ENCODE data around the gene SHROOM3.
"Not testable (repeated sequence)": the region's sequence is repeated elsewhere in the genome, so short reads cannot be mapped to it uniquely, and the experiment has no call there.

The SHROOM3 gene

DNA sequence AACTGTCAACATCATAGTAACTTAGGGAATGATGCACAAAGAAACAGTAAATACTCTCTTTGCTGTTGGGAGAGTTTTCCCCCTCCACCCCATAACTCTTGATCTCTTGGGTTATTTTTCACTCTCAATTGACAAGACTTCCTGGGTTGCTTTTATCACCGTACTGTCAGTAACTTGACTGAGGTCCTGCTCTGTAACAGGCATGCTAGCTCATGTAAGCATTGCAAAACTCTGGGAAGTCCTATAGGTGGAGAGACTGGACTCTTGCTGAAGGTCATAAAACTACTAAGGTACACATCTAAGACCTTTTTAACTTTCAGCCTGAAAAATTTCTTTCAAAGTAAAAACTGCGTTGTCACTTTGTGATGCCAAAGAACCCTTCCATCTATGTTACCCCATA is 10.9 kb downstream of the SHROOM3 start:
- no peak for DNase-seq (ENCODE audit: low read depth in 3 of 3)

DNA sequence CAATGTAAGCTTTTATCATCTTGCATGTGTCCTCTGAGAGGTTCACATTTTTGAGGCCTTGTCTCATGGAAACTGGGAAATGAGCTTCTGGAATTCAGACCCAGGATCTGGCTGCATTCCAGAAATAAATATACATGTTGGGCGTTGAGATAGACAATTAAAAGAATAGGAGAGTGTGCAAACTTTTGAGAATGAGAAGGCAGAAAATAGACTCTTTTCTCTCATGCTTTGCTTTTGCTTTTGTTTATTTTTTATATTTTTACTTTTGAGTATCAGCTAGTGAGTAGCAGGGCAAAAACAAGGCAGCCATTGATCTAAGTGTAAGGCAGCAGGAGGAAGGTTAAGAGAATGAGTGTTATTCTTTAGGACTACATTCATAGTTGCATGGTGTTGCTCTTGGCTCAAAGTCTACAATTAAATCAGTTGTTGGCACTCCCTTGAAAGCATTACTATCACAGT is 12.4 kb downstream of the SHROOM3 start:
- no peak for DNase-seq (ENCODE audit: low read depth in 3 of 3)

DNA sequence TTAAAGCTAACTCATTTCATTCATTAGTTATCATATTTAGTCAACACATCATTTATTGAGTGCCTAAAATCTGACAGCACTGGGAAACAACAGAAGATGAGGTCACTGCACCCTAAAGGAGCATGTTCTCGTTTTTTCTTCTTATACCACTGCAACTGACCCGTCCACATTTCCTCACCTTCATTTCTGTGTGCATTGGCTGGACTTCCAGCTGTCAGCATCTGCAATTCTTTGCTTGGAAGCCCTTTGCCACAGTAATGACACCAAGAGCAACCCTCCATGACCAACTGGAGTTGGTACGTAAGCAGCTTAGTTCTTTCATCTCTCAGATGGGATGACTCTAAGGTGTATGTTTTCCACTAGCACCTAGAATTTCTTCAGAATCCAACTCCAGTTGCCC is 13.2 kb downstream of the SHROOM3 start:
- no peak for DNase-seq (ENCODE audit: low read depth in 3 of 3)

DNA sequence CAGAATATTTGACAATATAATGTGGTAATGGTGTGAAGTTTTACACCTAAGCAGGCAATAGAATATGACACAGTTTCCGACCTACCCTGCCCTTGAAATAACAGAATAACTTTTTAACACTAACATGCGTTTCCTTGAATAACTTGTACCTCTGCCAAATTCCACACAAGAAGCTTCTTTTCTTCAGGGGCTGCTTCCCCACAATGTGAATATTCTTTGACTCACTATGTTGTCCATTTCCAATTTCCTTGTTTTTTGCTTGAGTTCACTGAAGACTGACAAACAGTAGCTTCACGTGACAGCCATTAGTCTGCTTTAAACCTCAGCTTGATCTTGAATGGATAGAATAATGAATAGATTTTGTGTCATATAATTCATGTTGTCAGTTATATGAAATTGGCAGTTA is 14.3 kb downstream of the SHROOM3 start:
- no peak for DNase-seq (ENCODE audit: low read depth in 3 of 3)

DNA sequence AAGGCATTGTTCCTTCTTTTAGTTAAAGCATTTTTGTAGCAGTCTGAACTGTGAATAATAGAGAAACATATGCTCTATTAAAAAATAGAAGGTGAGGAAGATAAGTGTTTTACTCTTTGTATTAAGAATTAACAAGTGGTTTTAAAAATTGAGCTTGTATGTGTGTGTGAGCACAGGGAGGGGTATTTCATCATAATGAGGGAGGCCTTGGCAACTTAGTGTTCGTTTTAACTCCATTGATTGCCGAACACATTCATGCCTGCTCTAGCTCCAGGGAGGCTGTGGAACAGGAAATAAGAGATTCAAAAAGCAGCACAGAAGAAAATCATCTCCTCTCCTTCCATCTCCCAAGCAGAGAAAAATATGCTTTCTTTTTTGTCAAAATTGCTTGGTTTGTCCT is 14.8 kb downstream of the SHROOM3 start:
- DNase-seq (ENCODE audit: low read depth in 3 of 3): no peak

DNA sequence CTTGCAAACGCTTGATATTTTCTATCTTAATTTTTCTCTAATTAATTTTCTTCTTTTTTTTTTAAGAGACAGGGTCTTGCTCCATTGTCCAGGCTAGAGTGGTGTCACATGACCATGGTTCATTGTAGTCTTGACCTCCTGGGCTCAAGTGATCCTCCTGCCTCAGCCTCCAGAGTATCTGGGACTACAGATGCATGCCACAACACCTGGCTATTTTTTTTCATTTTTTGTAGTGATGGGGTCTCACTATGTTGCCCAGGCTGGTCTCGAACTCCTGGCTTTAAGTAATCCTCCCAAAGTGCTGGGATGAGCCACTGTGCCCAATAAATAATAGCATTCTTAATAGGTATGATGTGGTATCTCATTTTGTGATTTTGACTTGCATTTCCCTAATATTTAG is 18.2 kb downstream of the SHROOM3 start:
- no peak for DNase-seq (ENCODE audit: low read depth in 3 of 3)

DNA sequence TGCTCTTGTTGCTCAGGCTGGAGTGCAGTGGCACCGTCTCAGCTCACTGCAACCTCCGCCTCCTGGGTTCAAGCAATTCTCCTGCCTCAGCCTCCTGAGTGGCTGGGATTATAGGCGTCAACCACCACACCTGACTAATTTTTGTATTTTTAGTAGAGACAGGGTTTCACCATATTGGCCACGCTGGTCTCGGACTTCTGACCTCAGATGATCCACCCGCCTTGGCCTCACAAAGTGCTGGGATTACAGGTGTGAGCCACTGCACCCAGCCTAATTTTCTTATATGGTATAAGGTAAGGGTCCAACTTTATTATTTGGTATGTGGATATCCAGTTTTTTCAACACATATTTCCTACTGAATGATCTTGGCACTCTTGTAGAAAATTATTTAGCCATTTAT is 19.0 kb downstream of the SHROOM3 start:
- not testable (repeated sequence) for DNase-seq (ENCODE audit: low read depth in 3 of 3)

DNA sequence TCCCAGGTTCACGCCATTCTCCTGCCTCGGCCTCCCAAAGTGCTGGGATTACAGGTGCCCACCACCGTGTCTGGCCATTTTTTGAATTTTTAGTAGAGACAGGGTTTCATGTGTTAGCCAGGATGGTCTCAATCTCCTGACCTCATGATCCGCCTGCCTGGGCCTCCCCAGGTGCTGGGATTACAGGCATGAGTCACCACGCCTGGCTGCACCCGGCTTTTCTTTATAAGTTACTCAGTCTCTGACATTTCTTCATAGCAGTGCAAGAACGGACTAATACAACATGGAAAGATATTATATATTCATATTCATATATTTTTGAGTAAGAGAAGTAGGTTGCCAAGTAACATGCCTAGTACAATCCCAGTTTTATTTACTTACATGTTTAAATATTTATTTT is 22.9 kb downstream of the SHROOM3 start:
- DNase-seq (ENCODE audit: low read depth in 3 of 3): no peak

DNA sequence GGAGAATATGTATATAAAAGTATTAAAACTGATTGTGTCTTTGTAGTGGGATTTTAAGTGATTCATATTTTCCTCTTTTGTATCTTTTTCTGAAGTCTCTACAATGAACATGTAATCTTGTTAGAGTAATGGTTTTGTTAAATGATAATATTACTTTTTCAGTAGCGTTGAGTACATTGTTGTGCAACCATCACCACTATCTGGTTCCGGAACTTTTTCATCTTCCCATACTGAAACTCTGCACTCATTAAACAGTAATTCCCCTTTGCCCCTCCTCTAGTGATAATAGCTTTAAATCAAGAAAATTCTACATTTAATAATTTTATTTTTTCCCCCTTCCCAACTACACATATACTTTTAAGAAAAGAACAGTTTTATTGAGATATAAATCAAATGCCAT is 23.3 kb downstream of the SHROOM3 start:
- DNase-seq (ENCODE audit: low read depth in 3 of 3): no peak

DNA sequence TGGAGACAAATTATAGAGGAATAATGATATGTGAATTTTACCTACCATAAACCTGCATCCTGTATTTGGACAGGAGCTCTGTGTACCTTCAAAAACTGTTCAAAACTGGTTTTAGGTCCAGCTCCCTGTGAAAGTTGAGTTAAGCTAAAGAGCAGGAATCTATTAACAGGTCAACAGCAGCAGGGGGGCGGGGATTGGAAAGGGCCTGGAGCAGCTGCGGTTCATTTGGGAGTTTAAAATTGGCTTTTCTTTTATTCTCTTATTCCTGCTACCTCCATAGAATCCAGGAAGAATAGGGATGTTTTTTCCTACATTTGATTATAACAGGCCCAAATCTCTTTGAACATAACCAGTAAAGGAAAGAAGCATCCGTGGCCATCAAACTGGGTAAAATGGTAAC is 23.8 kb downstream of the SHROOM3 start:
- no peak for DNase-seq (ENCODE audit: low read depth in 3 of 3)

DNA sequence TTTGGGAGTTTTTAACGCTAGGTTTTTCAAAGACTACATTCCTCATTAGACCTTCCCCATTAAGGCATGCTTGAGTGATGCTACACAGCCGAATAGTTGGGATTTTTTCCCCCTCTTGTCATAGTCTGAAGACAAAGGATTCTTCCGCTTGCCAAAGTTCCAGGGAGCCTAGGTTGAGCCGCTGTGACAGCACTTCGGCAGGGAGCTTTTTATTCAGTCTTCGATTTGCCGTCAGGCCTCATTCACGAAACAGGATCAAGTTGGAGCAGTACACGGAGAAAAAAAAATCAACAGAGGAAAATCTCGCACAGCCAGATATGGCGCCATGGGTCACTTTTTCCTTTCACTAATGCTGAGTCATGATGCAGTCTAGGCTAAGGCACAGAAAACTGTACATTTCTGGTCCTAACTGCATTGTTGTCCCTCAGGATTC is 24.3 kb downstream of the SHROOM3 start:
- no peak for DNase-seq (ENCODE audit: low read depth in 3 of 3)

DNA sequence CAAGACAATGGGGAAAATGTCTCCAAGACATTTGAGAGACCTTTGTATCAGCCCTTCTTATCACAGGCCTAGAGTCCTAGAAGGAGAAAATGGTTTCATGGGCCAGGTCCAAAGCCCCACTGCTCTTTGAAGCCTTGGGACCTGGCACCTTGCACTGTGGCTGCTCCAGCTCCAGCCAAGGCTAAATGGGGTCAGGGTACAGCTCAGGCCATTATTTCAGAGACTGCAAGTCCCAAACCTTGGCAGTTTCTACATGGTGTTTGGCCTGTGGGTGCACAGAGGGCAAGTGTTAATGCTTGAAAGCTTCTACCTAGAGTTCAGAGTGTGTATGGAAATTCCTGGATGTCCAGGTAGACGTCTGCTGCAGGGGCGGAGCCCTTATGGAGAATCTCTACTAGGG is 28.5 kb downstream of the SHROOM3 start:
- DNase-seq (ENCODE audit: low read depth in 3 of 3): no peak

DNA sequence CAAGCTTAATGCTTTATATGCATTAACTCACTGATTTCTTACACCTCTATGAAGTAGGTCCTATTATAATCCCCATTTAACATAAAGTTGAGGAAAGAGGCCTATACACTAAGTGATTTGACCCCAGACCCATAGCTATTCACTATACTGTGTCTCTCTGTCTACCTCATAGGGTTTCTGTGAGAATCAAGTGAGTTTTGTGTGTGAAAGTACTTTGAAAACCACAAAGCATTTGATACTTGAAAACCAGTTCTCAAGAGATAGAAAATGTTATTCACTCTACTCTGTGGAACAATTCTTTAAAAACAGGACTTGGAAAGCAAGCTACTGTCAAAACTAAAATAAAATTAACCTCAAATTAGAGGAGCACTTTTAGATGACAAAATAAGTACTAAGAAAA is 35.0 kb downstream of the SHROOM3 start:
- DNase-seq (ENCODE audit: low read depth in 3 of 3): no peak

DNA sequence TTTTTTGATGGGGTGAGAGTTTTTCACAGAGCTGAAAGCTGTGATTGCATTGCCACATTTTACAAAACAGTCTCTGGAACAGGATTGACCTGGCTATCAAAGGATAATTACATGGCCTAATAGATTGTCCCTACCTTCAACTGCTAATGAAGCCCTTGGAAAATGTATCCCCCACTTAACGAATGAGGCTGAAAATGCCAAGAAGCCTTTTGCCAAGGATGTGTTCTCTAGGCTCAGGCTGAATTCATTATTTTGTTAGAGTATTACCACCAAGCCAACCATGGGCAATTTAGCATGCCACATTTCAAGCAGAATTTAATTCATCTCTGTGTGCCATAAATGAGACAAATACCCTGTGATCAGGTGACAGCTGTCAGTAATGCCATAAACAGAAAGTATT is 35.5 kb downstream of the SHROOM3 start:
- DNase-seq (ENCODE audit: low read depth in 3 of 3): no peak

DNA sequence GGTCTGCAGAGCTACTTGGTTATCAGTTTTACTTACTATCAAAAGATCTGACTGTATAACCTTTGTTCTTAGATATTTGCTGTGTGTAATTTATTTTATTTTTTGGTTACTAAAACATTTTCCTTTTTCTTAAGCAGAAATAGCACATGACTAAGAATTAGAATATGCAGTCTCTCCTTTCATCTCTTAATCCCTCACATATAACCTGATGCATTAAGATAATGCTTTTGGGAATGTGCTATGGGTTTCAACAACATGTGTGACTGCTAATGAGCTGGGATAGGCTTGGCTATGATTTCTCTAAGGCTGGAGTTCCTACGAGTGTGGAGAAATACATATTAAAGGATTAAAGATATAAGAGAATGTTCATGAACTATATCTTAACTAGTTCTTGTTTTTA is 41.5 kb downstream of the SHROOM3 start:
- DNase-seq (ENCODE audit: low read depth in 3 of 3): no peak

DNA sequence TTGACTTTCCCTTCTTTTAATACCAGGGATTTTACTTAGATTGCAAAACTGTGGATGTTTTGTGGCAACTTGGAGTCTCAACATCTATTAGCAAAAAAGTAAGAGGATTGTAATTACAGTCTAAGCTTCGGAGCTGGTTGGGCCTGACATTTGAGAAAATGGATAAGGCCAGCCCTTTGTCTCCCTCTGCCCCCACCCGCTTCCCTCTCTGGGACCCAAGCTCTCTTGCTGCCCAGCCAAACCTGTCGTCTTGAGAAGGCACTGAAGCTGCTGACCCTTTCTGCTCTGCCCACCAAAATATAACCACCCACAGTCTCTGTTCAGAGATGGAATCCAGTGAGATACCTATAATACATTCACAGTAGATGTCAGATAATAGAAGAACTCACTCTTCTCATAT is 49.6 kb downstream of the SHROOM3 start:
- no peak for DNase-seq (ENCODE audit: low read depth in 3 of 3)

DNA sequence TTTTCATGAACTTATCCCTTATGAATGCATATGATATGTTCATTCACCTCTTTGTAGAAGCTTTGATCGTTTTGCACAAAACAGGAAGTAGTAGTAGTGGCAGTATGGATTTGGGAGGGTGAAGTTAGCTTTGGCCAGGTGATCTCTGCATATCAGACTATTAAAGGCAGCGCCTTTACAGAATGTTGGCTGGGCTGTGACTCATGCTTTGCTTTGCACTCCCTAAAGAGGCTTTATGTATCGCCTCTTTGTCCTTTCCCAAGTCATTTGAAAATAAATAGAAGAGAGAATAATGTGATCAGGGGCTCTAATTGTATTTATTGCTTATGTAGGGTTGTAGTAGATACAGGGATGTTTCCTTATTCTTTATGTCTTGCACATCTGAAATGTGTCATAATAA is 50.4 kb downstream of the SHROOM3 start:
- DNase-seq (ENCODE audit: low read depth in 3 of 3): no peak

DNA sequence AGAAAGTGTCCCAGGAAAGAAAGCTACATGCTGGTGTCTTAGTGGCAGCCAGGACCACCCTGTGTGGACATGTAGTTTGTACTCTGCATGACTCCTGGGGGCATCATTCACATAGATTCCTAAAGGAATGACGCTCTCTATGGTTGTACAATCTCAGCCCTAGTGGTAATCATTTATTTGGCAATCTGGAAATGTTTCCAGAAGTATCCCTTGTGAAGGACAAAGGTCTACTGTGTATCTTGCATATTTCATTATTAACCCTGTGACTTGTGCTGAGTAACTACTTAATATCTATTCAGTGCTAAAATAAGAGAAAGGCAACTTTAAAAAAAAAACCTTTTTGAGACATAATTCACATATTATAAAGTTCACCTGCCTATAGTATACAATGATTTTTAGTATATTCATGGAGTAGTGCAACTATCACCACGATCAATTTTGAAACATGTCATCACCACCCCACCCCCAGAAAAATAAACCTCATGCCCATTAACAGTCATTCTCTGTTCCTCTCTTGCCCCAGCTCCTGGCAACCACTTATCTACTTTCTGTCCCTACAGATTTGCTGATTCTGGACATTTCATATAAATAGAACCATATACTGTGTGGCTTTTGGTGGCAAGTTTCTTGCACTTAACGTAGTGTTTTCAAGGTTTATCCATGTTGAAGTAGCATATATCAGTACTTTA is 51.7 kb downstream of the SHROOM3 start:
- no peak for DNase-seq (ENCODE audit: low read depth in 3 of 3)

DNA sequence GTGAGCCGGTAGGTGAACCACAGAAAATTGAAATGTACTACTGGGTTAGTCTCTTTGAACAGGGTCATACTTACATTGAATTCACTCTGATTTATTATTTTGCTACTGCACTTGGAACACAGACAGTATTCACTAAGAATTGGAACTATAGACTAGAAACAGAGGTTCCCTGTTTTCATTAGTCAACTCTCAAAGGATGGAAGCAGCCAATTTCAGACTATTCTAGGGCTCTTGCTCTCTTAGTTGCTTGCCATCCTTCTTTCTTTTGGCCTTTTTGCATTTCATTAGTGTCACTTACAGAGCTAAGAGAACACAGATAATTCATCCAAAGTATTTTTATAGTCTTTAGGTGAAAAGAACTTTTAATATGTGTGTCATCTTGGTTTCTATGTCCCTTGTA is 52.6 kb downstream of the SHROOM3 start:
- DNase-seq (ENCODE audit: low read depth in 3 of 3): no peak

DNA sequence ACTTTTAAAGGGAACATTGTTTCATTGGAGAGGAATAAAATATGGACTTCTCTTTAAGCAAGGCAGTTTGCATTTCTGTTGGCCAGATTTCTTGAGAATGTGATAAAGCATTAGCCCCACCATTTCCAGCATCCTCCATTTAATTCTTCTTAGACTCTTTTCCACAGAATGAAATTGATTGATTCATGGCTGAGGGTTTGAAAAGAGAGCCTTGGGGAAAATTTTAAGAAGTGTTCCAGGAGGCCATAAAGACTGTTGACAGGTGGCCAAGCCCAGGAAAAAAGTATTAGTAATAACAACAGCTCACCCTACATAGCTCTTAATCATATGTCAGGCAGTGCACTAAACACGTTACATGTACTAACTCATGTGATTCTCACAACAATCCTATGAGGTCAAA is 53.4 kb downstream of the SHROOM3 start:
- DNase-seq (ENCODE audit: low read depth in 3 of 3): no peak

DNA sequence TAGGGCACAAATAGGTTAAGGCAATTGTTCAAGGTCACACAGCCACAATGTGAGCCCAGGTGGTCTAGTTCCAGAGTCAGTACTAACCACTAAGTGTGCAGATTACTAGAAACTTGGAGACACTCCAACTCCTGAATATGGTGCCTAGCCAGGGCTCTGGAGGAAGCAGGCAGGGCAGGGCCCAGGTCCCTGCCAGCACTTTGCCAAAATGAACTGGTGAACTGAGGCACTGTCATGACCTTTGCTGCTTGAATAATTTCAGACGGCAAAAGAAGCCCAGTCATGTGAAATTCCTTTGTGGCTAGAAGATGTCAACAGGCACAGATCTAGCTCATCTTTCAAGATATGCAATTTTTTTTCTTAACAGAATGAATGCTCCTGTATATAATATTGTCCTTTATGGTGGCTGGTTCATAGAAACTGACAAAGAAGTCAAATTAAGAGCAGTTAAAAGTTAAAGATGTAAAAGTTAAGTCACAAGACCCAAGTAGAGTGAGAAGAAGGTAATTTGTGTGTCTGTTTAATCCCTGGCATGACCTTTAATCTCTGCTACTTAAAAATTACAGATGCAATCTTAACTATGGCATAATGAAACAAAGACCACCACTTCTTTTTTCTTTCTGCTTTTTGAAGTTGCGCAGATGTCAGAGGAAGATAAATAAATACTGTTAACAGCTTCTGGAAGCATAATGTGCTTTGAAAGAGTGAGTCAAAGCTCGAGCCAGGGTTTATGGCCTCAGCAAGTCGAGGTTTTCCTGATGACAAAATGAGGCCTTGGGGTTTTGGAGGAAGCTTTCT is 54.1 kb downstream of the SHROOM3 start:
- no peak for DNase-seq (ENCODE audit: low read depth in 3 of 3)

DNA sequence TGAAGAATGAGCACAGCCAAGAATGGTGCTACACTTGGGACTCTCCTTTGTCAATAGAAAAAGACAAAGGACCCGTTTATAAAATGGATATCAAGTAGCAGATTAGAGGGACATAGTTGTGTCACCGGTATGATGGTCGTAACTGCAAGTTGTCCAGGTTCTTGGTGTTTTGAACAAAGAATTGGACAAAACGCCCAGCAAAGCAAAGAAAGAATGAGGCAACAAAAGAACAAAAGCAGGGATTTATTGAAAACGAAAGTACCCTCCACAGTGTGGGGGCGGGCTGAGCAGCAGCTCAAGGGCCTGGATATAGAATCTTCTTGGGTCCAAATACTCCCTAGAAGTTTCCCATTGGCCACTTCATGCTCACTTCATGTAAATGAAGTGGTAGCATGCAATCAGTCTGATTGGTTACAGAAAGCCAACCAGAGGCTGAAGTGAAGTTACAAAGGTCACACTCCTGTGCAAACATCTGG is 54.7 kb downstream of the SHROOM3 start:
- no peak for DNase-seq (ENCODE audit: low read depth in 3 of 3)

DNA sequence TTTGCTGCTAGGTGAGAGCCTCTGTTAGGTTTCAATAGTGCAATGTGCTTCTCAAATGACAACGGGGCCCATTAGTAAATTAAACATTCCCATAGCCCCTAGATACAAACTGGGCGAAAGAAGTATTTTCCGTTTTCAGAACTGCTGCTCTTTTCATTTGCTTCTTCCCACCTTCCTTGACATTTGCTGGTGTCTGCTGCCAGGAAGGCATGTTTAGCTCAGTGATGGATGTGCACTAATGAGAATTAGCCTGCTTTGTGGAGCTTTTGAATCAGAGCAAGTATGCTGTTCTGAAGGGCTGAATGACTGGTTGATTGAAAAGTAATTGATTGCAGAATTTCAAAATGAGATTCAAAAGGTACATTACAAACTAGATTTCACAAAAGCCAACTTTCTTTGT is 57.0 kb downstream of the SHROOM3 start:
- no peak for DNase-seq (ENCODE audit: low read depth in 3 of 3)

All from stimulated activated CD4-positive, alpha-beta T cell treated with anti-CD3 and anti-CD28 coated beads, TNF-alpha, amount 100 ng/mL, for 48 hours (primary cell).